HEK293 (cell line): ENCODE results near the gene GTF3C5.

ENCODE experiments used
- CTCF ChIA-PET: fragments of 350-600 bp; formaldehyde crosslinking; extraction: SDS; loops from one replicate; lab custom pipeline; 2021; ENCODE audit warnings: antibody characterized with exemption; lab: Yijun Ruan, JAX
- POLR2A ChIA-PET: fragments of 300-600 bp; formaldehyde crosslinking; extraction: SDS; loops from one replicate; lab custom pipeline; 2020; ENCODE audit warnings: antibody characterized with exemption, inconsistent platforms; lab: Yijun Ruan, JAX
- H3K27ac ChIP-seq: fragments of 200-500 bp; sonication (Bioruptor generic); 2 replicates; pipeline ENCODE4 v1.5.1; 2014; ENCODE audit warnings: low read depth, low read length, control low read depth, inconsistent platforms; ENCODE audit errors: extremely low read depth
- H3K36me3 ChIP-seq, 2 experiments: fragments of 200-500 bp in 1 of 2; sonication (Bioruptor generic) in 1 of 2; 1 replicate in 1 of 2; 2 replicates in 1 of 2; pipeline ENCODE4 v1.5.1; 2014 to 2017; ENCODE audit warnings: inconsistent platforms in 2 of 2, low read length in 2 of 2; ENCODE audit not compliant: control insufficient read depth in 2 of 2, insufficient read depth in 1 of 2
- H3K4me1 ChIP-seq: fragments of 200-500 bp; sonication (Bioruptor generic); 2 replicates; pipeline ENCODE4 v1.5.1; 2014; ENCODE audit warnings: mild to moderate bottlenecking, low read length, inconsistent platforms; ENCODE audit not compliant: control insufficient read depth, insufficient read depth
- H3K4me3 ChIP-seq: 2 replicates; pipeline ENCODE4 v1.5.1; 2011; ENCODE audit warnings: low read depth, mild to moderate bottlenecking, control low read depth, low read length, moderate library complexity
- H3K9me3 ChIP-seq: fragments of 200-500 bp; sonication (Bioruptor generic); 2 replicates; pipeline ENCODE4 v1.5.1; 2014; ENCODE audit warnings: low read depth, low read length, inconsistent platforms; ENCODE audit not compliant: control insufficient read depth, insufficient read depth
- ELK4 ChIP-seq: IDR thresholded peaks from 2 replicates; pipeline ENCODE4 v1.6.1; 2011; ENCODE audit warnings: mild to moderate bottlenecking, low read depth, low read length, borderline replicate concordance
- KLF1 ChIP-seq: fragments of 450-650 bp; formaldehyde crosslinking; IDR thresholded peaks from 2 replicates; pipeline ENCODE4 v1.5.1; 2016; ENCODE audit warnings: missing biosample characterization, missing genetic modification characterization
- MZF1 ChIP-seq: fragments of 450-650 bp; formaldehyde crosslinking; IDR thresholded peaks from 2 replicates; pipeline ENCODE4 v1.5.1; 2017; ENCODE audit warnings: missing biosample characterization, missing genetic modification characterization, borderline replicate concordance
- PRDM4 ChIP-seq: fragments of 450-650 bp; formaldehyde crosslinking; IDR thresholded peaks from 2 replicates; pipeline ENCODE4 v1.5.1; 2017; ENCODE audit warnings: missing biosample characterization, missing genetic modification characterization
- SP7 ChIP-seq: fragments of 450-650 bp; formaldehyde crosslinking; IDR thresholded peaks from 2 replicates; pipeline ENCODE4 v1.5.1; 2016; ENCODE audit warnings: missing biosample characterization, missing genetic modification characterization
- ZNF121 ChIP-seq: fragments of 450-650 bp; formaldehyde crosslinking; IDR thresholded peaks from 2 replicates; pipeline ENCODE4 v1.5.1; 2016; ENCODE audit warnings: missing biosample characterization, missing genetic modification characterization
- ZNF148 ChIP-seq: fragments of 450-650 bp; formaldehyde crosslinking; IDR thresholded peaks from 2 replicates; pipeline ENCODE4 v1.5.0; 2017; ENCODE audit warnings: missing biosample characterization, missing genetic modification characterization, borderline replicate concordance
- ZNF169 ChIP-seq: fragments of 450-650 bp; formaldehyde crosslinking; IDR thresholded peaks from 2 replicates; pipeline ENCODE4 v1.5.1; 2016; ENCODE audit warnings: missing biosample characterization, missing genetic modification characterization
- ZNF184 ChIP-seq: fragments of 450-650 bp; IDR thresholded peaks from 2 replicates; pipeline ENCODE4 v1.5.1; 2018; ENCODE audit warnings: missing biosample characterization, mild to moderate bottlenecking, missing genetic modification characterization
- ZNF2 ChIP-seq: fragments of 450-650 bp; formaldehyde crosslinking; IDR thresholded peaks from 2 replicates; pipeline ENCODE4 v1.5.1; 2016; ENCODE audit warnings: missing biosample characterization, missing genetic modification characterization
- ZNF202 ChIP-seq: fragments of 450-650 bp; formaldehyde crosslinking; IDR thresholded peaks from 2 replicates; pipeline ENCODE4 v1.5.1; 2016; ENCODE audit warnings: missing biosample characterization, missing genetic modification characterization, borderline replicate concordance
- ZNF518A ChIP-seq: fragments of 450-650 bp; formaldehyde crosslinking; conservative IDR thresholded peaks from 2 replicates; pipeline ENCODE4 v1.5.1; 2016; ENCODE audit warnings: low read depth, missing biosample characterization, missing genetic modification characterization
- ZNF645 ChIP-seq: fragments of 450-650 bp; formaldehyde crosslinking; IDR thresholded peaks from 2 replicates; pipeline ENCODE4; 2016; ENCODE audit warnings: missing biosample characterization, missing genetic modification characterization
- ZNF654 ChIP-seq: fragments of 450-650 bp; formaldehyde crosslinking; IDR thresholded peaks from 2 replicates; pipeline ENCODE4 v1.5.1; 2016; ENCODE audit warnings: low read depth, missing biosample characterization, missing genetic modification characterization
- ZNF843 ChIP-seq: fragments of 450-650 bp; formaldehyde crosslinking; IDR thresholded peaks from 2 replicates; pipeline ENCODE4 v1.5.1; 2016; ENCODE audit warnings: missing biosample characterization, missing genetic modification characterization

Gene GTF3C5

GRCh38 chr9:133073086-133074014, 42.6 kb downstream of the GTF3C5 start (continued):
- TF ChIP-seq ZNF148 (no peak), ZNF169 (tag by site-specific recombination) (no peak), ZNF2 (tag by site-specific recombination) (no peak), ZNF645 (tag by site-specific recombination) (no peak)

- no peak overlapping the region for H3K27ac ChIP-seq
- H3K36me3 ChIP-seq = no peaks in the 10 kb centered on the region
- ChIA-PET POLR2A (no interaction called here), CTCF (interaction anchor here (0.7 to 3.9 kb wide), 6 partner anchors 26 to 112 kb away, joined by 4 to 30 read pairs (median 5); no protein-coding TSS in a partner anchor)
- no peak overlapping the region for H3K4me3 ChIP-seq
- no peaks in the 10 kb centered on the region for H3K4me1 ChIP-seq
- TF ChIP-seq ZNF202 (tag by site-specific recombination) = no peak
- no peak for TF ChIP-seq PRDM4 (tag by site-specific recombination)
- peak; percentile 67 for TF ChIP-seq ZNF121 (tag by site-specific recombination)
- TF ChIP-seq MZF1 (tag by site-specific recombination) = no peak
- TF ChIP-seq KLF1 (tag by site-specific recombination) = no peak
- H3K9me3 ChIP-seq = no peaks in the 10 kb centered on the region
Measured at GRCh38 chr9:133074111-133074651, 43.4 kb downstream of the GTF3C5 start.

GRCh38 chr9:133075925-133076630, 45.3 kb downstream of the GTF3C5 start:
- POLR2A ChIA-PET = interaction anchor here (0.8 kb wide), 1 partner anchor 69 kb away, joined by 4 read pairs; no protein-coding TSS in a partner anchor
- H3K36me3 ChIP-seq = no peaks in the 10 kb centered on the region
- TF ChIP-seq ZNF843 (tag by site-specific recombination) (no peak), ELK4 (no peak), ZNF518A (tag by site-specific recombination) (no peak), ZNF184 (tag by site-specific recombination) (no peak), SP7 (tag by site-specific recombination) (no peak), ZNF654 (no peak)
- H3K27ac ChIP-seq = no peak overlapping the region
- H3K4me1 ChIP-seq = no peaks in the 10 kb centered on the region
- no peaks in the 10 kb centered on the region for H3K9me3 ChIP-seq
- no peak overlapping the region for H3K4me3 ChIP-seq
- CTCF ChIA-PET = interaction anchor here (0.7 to 3.9 kb wide), 9 partner anchors 16 to 651 kb away, joined by 3 to 30 read pairs (median 4); no protein-coding TSS in a partner anchor
